ENCODE data around the gene ESPN.
A peak's percentile ranks its signal among the peaks of the same experiment; 100 is the strongest.
"Not testable (repeated sequence)": the region's sequence is repeated elsewhere in the genome, so short reads cannot be mapped to it uniquely, and the experiment has no call there.

ESPN gene

DNA sequence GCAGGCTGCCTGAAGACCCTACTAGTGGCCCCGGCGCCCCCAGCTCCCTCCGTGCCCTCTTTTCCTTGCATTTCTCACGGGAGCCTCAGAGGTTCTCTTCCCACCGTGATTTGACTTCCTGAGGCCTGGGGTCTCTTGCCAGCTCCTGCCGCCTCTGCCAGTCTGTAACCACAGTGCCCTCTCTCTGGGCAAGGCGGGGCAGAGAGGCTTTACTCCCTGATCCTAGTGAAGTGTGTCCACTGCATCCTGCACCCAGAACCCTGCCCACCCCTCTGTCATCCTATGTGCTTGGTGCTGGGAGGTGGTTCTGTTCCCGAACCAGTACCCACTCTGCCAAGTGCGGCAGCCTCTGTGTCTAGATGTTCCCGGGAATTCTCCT lies 2.4 kb downstream of the ESPN start:
- DNase-seq (ENCODE audit: low read depth in 1 of 2, low spot score in 1 of 2): no peak

DNA sequence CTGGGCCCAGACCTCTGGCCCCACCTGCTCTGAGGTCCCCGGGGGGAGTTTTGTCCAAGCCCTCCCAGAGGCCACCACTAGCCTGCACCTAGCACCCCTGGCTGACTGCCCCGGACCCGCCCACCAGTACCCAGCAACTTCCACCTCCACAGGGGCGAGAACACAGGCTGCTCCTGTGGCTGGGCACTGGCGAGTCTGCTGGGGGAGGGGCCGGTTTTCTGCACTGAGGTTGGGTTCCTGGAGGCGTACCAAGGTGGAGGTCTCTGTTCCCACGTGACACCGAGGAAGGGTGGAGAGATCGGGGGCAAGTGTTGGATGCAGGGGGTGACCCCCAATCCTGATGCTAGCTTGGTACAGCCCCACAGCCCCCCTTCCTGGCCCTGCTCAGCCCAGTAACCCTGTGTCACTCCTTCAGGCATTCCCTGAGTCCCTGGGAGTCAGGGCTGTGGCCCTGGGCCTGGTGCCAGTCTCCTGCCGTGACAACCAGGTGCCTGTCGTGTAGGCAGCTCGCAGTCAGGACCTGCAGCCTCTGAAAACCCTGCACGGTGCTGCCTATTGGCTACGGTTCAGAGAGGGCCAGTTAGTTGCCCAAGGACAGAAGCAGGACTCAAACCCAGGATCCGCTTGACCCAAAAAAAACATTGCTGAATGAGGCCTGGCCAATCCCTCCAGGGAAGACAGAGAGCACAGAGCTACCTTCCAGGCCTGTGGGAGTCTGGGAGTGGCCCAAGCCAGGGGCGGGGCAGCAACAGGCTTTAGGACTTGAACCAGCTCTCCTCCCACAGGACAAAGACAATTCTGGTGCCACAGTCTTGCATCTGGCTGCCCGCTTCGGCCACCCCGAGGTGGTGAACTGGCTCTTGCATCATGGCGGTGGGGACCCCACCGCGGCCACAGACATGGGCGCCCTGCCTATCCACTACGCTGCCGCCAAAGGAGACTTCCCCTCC lies 3.1 kb downstream of the ESPN start:
- no peak for DNase-seq (ENCODE audit: low read depth in 1 of 2, low spot score in 1 of 2)

DNA sequence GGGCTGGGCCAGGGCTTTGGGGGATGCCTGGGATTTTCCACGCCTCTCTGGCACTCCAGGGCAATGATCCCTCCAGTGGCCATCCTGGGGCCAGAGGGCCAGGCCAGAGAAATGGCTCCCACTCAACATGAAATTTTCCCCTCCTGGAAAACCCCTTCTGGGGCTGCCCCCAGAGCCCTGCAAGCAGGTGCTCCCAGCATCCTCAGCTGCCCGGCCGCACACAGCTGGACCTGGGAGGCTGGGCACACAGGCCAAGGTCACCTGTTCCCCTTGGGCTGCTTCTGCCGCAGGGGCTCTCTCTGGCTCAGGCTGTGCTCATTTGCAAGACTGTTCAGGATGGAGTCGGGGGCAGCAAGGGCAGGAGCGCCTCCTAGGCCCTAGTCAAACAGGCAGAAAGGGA lies 3.9 kb downstream of the ESPN start:
- DNase-seq (ENCODE audit: low read depth in 1 of 2, low spot score in 1 of 2): not testable (repeated sequence)

DNA sequence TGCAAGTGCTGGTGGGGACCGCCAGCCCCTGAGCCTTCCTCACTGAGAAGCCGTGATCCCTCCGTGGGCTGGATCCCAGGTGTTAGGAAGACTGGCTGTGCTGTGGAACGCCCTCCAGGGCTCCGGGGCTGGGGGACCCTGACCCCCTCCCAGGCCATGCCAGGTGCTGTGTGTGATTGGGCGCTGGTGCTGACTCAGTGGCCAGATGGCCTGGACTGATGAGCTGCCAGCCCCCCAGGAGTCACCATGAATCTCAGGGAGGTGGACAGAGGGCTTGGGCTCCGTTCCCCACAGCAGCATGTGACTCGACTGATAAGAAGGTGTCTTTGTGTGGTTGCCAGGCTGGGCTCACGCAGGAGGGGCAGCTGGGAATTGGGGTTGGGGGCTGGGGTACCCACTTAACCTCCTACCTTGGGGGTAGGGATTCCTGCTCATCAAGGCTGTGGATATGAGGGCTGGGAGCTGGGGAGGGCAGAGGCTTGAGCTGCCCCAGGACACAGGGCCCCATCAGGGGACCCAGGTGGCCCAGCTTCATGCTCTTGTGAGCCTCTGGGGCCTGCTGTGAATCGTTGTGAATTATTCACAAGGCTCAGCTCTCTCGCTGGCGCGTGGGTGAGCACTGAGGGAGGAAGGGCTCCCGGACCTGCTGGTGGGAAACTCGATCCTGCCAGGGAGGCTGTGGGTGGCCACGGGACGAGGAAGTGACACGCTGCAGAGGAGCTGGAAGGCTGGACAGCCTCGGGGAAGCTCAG lies 5.3 kb downstream of the ESPN start:
- not testable (repeated sequence) for DNase-seq (ENCODE audit: low read depth in 1 of 2, low spot score in 1 of 2)

DNA sequence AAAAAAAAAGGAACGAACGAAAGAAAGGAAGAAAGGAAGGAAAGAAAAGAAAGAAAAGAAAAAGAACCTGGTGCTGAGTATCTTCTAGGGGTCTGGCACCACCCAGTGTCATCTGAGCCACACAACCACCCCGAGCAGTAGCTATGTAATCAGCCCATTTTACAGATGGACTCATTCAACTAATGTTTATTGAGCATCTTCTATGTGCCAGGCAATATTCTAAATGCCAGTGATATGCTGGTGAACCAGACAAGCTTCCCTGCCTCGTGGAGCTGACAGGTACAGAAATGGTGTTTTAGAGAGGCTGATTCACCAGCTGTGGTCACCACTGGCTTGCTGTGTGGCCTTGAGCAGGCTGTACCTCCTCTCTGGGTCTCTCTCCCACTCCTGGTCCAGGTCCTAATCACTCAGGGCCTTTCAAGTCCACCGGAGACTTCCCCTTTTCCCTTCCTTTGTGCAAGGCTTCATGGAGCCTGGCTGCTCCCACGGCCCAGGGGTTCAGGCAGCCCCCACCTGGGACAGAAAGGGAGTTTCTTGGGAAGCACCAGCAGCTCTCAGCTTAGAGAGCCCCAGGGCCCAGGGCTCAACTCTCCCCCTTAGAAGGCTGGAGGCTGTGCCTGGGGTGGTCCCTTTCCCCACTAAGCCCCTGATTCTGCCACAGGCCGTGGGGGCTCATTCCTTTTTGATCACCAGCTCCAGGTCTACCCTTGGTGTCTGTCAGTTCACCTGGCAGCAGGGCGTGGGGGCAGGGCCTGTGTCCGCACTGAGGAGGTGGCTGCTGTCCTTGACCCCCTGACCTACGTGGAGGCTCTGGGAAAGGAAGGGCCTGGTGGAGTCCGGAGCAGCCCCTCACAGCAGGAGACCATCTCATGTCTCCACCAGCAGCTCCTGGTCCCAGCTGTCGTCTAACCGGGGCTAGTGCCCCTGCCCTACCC lies 7.3 kb downstream of the ESPN start:
- DNase-seq (ENCODE audit: low read depth in 1 of 2, low spot score in 1 of 2): not testable (repeated sequence)

DNA sequence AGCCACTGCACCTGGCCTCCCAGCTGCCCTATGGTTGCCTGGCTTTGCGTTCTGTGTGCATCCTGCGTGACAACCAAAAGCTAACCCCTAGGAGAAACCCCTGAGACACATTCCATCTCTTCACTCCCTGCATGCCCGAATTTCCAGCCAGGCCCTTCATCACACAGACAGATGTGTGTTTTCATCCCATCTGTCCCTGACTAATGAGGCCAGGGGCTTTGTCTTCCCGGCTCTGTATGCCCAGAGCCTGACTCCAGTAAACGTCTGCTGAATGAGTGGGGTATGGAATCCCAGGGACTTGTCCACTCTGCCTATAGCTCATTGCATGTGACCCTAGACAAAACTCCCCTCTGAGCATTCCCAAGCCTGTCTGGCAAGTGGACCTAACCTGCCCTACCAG lies 9.6 kb downstream of the ESPN start:
- no peak for DNase-seq (ENCODE audit: low read depth in 1 of 2, low spot score in 1 of 2)

DNA sequence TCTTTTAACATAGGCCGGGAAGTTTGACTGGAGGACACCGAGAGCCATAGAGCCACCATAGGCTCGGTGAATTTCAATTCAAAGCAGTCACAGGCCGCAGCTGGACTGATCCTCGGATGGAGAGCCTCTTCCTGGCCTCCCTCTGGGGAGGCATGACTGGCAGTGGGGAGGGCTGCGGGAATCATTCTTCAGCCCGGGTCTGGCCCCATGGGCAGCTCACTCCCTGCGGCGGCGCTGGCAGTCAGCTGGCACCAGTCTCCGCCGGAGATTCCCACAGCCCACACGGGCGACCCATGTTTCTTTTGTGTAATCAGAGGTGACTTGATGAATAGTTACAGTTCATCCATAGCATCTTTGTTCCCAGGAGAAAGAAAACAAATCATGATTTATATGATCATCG lies 10.6 kb downstream of the ESPN start:
- no peak for DNase-seq (ENCODE audit: low read depth in 1 of 2, low spot score in 1 of 2)

DNA sequence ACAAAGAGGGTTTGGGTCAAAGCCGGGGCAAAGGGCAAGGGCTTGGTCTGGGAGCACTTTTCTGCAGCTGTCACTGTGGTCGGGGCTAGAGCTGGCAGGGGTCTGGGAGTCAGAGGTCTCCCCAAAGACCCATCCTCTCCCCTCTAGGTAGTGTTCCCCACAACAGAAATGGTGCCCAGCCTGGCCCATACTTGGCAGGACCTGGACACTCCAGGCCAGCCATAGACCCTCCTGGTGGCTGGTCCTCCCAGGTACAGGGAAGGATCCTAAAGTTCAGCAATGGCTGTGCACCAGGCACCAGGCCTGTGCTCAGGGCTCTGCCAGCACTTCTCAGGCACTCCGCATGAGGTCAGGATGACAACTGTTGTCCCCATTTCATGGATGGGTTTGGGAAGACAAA lies 11.0 kb downstream of the ESPN start:
- DNase-seq (ENCODE audit: low read depth in 1 of 2, low spot score in 1 of 2): no peak

DNA sequence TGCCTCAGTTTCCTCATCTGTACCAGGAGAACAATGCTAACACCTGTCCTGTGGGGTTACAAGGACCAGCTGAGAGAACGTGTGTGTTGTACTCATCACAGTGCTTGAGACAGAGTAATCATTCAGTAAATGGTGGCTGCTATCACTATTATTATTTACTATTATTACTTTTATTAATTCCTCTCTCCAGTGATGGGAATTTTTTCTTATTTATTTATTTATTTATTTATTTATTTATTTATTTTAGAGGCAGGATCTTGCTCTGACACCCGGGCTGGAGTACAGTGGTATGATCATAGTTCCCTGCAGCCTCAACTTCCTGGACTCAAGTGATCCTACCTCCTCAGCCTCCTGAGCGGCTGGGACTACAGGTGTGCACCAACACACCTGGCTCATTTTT lies 11.7 kb downstream of the ESPN start:
- DNase-seq (ENCODE audit: low read depth in 1 of 2, low spot score in 1 of 2): not testable (repeated sequence)

DNA sequence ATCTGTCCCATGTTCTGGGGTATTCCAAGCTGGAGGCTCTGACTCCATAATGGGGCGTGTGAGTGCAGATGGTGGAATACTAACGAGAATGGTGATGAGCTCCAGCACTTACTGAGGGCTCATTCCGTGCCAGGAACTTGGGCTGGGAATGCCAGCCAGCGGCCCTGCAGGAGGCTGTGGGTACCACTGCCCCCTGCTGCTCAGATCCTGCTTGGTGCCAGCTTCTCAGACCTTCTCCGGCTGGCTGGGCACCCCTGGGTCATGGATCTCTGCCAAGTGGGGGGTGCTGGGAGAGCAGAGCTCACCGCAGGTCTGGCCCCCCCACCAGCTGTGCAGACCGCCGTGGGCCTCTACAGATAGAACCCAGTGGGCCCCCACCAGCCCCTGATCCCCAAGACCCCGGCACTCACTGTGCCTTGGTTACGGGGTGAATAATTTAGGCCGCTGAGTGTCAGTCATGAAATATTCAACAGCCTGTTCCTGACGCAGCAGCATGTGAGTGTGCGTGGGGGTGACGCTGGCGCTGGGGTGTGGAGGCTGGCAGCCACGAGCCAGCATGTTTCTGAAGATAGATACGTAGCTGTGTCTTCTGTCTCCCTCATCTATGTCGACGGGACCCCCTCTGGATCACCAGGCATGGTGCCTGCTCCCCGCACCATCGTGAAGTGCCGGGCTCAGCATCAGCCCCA lies 12.6 kb downstream of the ESPN start:
- DNase-seq (ENCODE audit: low read depth in 1 of 2, low spot score in 1 of 2): not testable (repeated sequence)

DNA sequence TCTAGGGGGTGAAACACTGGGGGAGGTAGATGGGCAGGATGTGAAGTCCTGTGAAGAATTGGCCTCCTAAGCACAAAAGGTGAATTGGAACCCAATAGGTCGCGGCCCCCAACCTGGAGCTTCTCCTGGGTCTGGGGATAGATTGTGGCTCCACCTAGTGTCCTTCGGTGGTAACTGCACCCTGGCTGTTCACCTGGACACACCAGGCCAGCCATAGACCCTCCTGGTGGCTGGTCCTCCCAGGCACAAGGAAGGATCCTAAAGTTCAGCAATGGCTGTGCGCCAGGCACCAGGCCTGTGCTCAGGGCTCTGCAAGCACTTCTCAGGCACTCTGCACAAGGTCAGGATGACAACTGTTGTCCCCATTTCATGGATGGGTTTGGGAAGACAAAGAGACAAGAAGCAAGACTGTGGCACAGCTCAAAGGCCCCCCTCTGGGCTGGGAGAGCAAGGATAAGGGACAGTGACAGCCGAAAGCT lies 13.5 kb downstream of the ESPN start:
- peak; percentile 40 to 52 for DNase-seq (ENCODE audit: low read depth in 1 of 2, low spot score in 1 of 2)

DNA sequence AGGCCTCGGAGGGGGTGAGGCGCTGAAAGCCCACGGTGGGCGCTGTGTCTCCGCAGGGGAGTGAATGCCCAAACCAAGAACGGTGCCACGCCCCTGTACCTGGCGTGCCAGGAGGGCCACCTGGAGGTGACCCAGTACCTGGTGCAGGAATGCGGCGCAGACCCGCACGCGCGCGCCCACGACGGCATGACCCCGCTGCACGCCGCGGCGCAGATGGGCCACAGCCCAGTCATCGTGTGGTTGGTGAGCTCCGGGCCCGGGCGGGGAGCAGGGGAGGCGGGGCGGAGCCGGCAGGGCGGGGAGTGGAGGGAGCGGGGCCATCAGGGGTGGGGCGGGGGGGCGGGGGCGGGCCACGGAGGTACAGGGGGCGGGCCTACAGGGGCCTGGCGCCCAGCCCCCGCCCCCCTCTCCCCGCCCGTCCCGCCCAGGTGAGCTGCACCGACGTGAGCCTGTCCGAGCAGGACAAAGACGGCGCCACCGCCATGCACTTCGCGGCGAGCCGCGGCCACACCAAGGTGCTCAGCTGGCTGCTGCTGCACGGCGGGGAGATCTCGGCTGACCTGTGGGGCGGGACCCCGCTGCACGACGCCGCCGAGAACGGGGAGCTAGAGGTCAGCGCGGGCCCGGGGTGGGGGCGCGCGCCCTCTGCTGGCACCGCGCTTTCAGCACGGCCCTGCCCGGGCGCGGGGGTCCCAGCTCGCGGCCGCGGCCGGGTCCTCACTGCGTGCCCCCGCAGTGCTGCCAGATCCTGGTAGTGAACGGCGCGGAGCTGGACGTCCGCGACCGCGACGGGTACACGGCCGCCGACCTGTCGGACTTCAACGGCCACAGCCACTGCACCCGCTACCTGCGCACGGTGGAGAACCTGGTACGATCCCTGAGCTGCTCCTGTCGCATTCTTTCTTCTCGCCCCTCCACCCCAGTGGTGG lies 15.9 kb downstream of the ESPN start:
- peak; percentile 56 to 59 for DNase-seq (ENCODE audit: low read depth in 1 of 2, low spot score in 1 of 2)

DNA sequence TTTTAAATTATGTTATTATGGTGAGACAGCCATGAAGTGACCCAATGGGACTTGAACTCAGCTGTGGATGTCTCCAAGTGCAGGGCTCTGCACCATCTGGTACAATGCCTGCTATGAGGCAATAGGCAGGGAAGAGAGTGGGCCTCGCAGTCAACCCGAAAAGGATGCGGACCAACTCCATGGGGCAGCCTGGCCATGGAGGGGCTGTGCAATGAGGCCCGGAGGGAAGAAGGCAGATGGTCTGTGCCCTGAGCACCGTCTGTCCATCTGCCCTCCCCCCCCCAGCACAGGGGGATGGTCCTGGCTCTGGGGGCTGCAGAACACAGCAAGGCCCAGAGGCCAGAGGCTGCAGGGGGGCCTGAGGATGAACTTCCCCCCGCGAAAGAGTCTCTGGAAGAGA lies 17.0 kb downstream of the ESPN start:
- no peak for DNase-seq (ENCODE audit: low read depth in 1 of 2, low spot score in 1 of 2)

DNA sequence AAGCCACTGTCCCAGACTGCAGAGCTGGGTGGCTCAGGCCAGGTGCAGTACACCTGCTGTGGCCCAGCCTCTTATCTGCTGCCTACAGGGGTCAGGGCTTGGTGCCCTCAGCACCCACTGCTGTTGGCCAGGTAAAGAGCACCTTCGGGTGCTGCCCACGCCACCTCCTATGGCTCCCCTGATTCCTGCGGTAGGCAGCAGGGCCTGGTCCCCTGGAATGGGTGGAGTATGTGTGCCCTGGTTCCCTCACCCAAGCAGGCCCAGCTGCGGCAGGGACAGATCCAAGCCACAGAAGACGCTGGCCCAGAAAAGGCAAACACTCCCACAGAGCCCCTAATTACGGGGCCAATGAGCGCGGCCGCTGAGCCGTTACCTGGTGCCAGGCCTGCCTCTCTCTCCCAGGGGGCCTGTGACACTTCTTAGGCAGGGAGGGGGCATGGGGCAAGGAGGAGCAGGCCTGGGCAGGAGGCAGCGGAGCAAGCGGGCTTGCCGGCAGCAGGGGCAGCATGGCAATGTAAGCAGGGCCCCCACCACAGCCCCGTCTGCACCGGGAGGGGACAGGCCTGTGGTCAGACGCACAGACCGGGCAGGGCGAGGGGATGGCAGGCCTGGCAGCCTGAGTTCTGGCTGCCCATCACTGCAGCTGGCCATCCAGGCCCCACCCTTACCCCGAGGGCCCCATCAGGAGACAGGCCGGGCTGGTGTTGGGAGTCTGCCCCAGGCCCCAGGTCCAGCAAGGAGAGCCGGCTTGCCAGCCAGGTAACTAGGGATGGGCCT lies 19.0 kb downstream of the ESPN start:
- no peak for DNase-seq (ENCODE audit: low read depth in 1 of 2, low spot score in 1 of 2)

DNA sequence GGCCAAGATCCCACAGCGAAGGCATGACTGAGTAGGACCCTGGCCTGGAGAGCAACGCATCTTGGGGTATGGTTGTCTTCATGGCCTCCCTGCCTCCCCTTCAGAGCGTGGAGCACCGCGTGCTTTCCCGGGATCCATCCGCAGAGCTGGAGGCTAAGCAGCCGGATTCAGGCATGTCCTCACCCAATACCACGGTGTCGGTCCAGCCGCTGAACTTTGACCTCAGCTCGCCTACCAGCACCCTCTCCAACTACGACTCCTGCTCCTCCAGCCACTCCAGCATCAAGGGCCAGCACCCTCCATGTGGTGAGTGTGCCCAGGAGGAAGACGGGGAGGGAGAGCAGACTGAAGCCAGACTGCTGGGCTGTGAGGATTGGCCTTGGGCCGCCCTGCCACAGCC lies 19.8 kb downstream of the ESPN start:
- no peak for DNase-seq (ENCODE audit: low read depth in 1 of 2, low spot score in 1 of 2)

DNA sequence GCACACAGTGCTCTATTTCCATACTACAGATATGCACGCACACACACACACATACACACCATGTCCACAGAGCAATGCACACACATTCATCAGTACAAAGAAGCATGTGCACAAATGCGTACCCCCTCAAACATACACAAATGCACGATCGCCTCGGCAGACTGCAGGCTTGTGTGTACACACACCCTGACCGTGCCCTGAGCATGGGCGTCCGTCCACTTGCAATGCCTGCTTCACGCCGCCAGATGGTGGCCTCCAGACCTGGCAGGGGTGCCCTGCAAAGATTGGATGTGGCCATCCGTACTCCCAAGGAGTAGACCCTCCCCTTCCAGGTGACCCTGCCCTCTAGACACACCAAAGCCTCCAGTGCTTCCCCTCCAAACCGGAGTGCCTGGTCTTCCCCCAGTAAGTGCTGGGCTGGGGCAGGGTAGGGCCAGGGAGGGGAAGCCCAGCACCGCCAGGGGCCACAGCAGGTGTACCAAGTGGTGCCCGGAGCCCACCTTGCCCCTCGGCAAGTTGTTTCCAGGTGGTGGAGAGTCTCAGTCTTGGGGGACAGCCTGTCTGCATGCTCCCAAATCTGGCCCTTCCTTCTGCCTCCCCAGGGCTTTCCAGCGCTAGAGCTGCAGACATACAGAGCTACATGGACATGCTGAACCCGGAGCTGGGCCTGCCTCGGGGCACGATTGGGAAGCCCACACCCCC lies 20.6 kb downstream of the ESPN start:
- DNase-seq (ENCODE audit: low read depth in 1 of 2, low spot score in 1 of 2): no peak

DNA sequence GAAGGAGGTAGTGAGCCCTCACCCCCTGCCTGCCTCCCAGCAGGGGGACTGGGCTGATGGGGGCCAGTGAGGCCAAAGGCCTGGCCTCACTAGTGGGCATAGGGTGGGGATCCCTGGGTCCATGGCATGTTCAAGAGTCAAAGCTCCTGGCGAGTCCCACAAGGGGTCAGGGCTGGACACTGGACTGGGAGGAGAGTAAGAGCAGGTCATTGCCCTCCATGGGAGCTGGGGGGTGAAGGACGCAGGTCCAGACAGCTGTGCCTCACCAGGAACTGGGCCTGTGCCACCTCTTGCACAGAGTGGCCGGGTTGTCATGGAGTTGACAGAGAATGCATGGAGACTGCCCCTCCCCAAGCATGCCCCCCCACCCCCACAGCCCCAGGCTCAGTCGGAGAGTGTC lies 21.4 kb downstream of the ESPN start:
- not testable (repeated sequence) for DNase-seq (ENCODE audit: low read depth in 1 of 2, low spot score in 1 of 2)

DNA sequence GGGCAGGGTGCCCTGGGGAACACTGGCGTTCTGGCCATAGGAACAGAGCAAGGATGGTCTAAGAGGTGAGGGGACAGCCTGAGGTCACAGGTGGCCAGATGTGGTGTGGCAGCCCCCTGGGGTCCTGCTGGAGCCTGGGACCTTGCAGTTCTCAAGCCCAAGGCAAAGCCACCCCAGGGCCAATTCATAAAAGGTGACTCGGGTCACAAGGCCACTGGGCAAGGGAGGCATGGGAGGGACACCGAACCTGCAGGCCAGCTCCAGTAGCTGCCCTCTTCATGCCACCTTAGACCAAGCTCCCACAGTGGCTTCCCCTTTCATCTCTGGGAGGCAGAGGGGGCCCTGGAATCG lies 22.1 kb downstream of the ESPN start:
- DNase-seq (ENCODE audit: low read depth in 1 of 2, low spot score in 1 of 2): no peak
